Measurements from ENCODE around the gene RAP2C.

RAP2C gene

DNA sequence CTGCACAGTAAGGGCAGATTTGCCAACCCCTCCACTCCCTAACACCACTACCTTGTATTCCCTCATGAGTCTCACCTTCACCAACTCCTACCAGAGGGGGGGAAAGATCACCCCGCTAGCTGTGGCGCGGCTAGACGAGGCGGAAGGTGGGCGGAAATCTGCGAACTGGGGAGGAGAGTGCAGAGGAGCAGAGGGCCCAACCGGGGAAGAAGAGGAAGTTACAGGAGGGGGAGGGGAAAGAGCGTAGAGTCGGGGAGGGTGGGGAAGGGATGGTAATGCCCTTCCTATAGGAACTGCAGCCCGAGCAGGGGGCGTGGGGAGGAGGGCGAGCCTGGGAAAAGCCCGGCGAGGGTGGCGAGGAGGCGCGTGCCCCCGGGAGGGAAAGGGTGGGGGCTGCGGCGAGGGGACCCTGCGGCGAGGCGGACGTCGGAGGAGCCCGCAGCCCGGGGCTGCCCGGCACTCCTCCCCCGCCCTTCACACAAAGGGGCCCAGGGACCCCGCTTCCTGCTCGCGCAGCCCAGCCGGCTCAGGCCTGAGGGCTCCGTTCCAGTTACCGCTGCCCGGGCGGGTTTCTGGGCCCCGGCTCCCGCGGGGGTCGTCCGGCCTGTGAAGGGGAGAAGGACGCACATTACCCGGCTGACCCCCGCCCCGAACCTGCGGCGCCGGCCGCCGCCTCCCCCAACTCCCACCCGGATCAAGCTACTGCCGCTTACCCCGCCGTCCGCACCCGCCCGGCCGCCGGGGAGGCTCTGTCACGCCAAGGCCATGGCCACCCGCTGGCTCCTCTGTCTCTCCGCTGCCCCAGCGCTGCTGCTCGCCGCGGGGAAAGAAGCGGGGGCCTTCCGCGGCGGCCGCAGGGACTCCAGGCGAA lies 1.8 kb downstream of the RAP2C start (continued):
- TF ChIP-seq KLF1 (tag by site-specific recombination; IDR thresholded peaks at IDR 0.05): peak; percentile 29; the same call in 1 of the 2 replicates
- no peak for TF ChIP-seq REPIN1 (tag by site-specific recombination; IDR thresholded peaks at IDR 0.05; ENCODE audit: low read depth)
- TF ChIP-seq TRIM28 (IDR thresholded peaks at IDR 0.05; ENCODE audit: borderline replicate concordance, low read length): no peak
- TF ChIP-seq TCF7L2 (IDR thresholded peaks at IDR 0.05; ENCODE audit: borderline replicate concordance, low read depth, low read length): no peak
- TF ChIP-seq, protein P1, sequence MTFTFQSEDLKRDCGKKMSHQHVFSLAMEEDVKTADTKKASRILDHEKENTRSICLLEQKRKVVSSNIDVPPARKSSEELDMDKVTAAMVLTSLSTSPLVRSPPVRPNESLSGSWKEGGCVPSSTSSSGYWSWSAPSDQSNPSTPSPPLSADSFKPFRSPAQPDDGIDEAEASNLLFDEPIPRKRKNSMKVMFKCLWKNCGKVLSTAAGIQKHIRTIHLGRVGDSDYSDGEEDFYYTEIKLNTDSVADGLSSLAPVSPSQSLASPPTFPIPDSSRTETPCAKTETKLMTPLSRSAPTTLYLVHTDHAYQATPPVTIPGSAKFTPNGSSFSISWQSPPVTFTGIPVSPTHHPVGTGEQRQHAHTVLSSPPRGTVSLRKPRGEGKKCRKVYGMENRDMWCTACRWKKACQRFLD (tag by site-specific recombination; IDR thresholded peaks at IDR 0.05): no peak
- peak; percentile 82 for TF ChIP-seq IKZF3 (tag by site-specific recombination; IDR thresholded peaks at IDR 0.05)
- TF ChIP-seq, protein P2, sequence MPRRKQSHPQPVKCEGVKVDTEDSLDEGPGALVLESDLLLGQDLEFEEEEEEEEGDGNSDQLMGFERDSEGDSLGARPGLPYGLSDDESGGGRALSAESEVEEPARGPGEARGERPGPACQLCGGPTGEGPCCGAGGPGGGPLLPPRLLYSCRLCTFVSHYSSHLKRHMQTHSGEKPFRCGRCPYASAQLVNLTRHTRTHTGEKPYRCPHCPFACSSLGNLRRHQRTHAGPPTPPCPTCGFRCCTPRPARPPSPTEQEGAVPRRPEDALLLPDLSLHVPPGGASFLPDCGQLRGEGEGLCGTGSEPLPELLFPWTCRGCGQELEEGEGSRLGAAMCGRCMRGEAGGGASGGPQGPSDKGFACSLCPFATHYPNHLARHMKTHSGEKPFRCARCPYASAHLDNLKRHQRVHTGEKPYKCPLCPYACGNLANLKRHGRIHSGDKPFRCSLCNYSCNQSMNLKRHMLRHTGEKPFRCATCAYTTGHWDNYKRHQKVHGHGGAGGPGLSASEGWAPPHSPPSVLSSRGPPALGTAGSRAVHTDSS (tag by site-specific recombination; IDR thresholded peaks at IDR 0.05): no peak
- TF ChIP-seq BCL11B (tag by site-specific recombination; IDR thresholded peaks at IDR 0.05; ENCODE audit: low read depth): no peak
- TF ChIP-seq ZNF138 (tag by site-specific recombination; IDR thresholded peaks at IDR 0.05; ENCODE audit: borderline replicate concordance): no peak
- TF ChIP-seq ZNF596 (tag by site-specific recombination; IDR thresholded peaks at IDR 0.05): no peak
- peak; percentile 50; the same call in 1 of the 2 replicates for TF ChIP-seq ZNF76 (tag by site-specific recombination; IDR thresholded peaks at IDR 0.05; ENCODE audit: borderline replicate concordance, low read depth)
- TF ChIP-seq ZNF366 (tag by site-specific recombination; conservative IDR thresholded peaks at IDR 0.05): peak; percentile 82
- peak; percentile 88 for TF ChIP-seq SP2 (tag by site-specific recombination; IDR thresholded peaks at IDR 0.05)
- TF ChIP-seq SP7 (tag by site-specific recombination; IDR thresholded peaks at IDR 0.05): no peak
- TF ChIP-seq, protein P3, sequence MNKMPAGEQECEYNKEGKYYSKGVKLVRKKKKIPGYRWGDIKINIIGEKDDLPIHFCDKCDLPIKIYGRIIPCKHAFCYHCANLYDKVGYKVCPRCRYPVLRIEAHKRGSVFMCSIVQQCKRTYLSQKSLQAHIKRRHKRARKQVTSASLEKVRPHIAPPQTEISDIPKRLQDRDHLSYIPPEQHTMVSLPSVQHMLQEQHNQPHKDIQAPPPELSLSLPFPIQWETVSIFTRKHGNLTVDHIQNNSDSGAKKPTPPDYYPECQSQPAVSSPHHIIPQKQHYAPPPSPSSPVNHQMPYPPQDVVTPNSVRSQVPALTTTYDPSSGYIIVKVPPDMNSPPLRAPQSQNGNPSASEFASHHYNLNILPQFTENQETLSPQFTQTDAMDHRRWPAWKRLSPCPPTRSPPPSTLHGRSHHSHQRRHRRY (tag by site-specific recombination; IDR thresholded peaks at IDR 0.05): no peak
- no peak for TF ChIP-seq ZNF174 (tag by site-specific recombination; IDR thresholded peaks at IDR 0.05)
- no peak for TF ChIP-seq ZNF292 (tag by site-specific recombination; IDR thresholded peaks at IDR 0.05; ENCODE audit: borderline replicate concordance, low read depth)
- TF ChIP-seq, protein P4, sequence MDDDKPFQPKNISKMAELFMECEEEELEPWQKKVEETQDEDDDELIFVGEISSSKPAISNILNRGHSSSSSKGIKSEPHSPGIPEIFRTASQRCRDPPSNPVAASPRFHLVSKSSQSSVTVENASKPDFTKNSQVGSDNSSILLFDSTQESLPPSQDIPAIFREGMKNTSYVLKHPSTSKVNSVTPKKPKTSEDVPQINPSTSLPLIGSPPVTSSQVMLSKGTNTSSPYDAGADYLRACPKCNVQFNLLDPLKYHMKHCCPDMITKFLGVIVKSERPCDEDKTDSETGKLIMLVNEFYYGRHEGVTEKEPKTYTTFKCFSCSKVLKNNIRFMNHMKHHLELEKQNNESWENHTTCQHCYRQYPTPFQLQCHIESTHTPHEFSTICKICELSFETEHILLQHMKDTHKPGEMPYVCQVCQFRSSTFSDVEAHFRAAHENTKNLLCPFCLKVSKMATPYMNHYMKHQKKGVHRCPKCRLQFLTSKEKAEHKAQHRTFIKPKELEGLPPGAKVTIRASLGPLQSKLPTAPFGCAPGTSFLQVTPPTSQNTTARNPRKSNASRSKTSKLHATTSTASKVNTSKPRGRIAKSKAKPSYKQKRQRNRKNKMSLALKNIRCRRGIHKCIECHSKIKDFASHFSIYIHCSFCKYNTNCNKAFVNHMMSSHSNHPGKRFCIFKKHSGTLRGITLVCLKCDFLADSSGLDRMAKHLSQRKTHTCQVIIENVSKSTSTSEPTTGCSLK (tag by site-specific recombination; IDR thresholded peaks at IDR 0.05): no peak
- TF ChIP-seq, protein P5, sequence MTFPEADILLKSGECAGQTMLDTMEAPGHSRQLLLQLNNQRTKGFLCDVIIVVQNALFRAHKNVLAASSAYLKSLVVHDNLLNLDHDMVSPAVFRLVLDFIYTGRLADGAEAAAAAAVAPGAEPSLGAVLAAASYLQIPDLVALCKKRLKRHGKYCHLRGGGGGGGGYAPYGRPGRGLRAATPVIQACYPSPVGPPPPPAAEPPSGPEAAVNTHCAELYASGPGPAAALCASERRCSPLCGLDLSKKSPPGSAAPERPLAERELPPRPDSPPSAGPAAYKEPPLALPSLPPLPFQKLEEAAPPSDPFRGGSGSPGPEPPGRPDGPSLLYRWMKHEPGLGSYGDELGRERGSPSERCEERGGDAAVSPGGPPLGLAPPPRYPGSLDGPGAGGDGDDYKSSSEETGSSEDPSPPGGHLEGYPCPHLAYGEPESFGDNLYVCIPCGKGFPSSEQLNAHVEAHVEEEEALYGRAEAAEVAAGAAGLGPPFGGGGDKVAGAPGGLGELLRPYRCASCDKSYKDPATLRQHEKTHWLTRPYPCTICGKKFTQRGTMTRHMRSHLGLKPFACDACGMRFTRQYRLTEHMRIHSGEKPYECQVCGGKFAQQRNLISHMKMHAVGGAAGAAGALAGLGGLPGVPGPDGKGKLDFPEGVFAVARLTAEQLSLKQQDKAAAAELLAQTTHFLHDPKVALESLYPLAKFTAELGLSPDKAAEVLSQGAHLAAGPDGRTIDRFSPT (tag by site-specific recombination; IDR thresholded peaks at IDR 0.05): peak; percentile 83
- TF ChIP-seq ZNF654 (tag by site-specific recombination; IDR thresholded peaks at IDR 0.05; ENCODE audit: low read depth): no peak
- TF ChIP-seq ZNF23 (tag by site-specific recombination; IDR thresholded peaks at IDR 0.05; ENCODE audit: borderline replicate concordance): no peak
- no peak for TF ChIP-seq ZNF132 (tag by site-specific recombination; IDR thresholded peaks at IDR 0.05; ENCODE audit: borderline replicate concordance)
- 0 out of 2 replicates have a peak, but pooled peaks have one; percentile 4 for TF ChIP-seq ZNF16 (tag by site-specific recombination; IDR thresholded peaks at IDR 0.05; ENCODE audit: low read depth)
- no peak for TF ChIP-seq MYNN (tag by site-specific recombination; IDR thresholded peaks at IDR 0.05; ENCODE audit: borderline replicate concordance)
- TF ChIP-seq KLF10 (tag by site-specific recombination; IDR thresholded peaks at IDR 0.05): no peak
- no peak for TF ChIP-seq ZNF792 (tag by site-specific recombination; IDR thresholded peaks at IDR 0.05)
- no peak for TF ChIP-seq ZNF530 (tag by site-specific recombination; IDR thresholded peaks at IDR 0.05; ENCODE audit: low read depth)
- TF ChIP-seq ZNF239 (tag by site-specific recombination; IDR thresholded peaks at IDR 0.05): no peak
- TF ChIP-seq, protein P6, sequence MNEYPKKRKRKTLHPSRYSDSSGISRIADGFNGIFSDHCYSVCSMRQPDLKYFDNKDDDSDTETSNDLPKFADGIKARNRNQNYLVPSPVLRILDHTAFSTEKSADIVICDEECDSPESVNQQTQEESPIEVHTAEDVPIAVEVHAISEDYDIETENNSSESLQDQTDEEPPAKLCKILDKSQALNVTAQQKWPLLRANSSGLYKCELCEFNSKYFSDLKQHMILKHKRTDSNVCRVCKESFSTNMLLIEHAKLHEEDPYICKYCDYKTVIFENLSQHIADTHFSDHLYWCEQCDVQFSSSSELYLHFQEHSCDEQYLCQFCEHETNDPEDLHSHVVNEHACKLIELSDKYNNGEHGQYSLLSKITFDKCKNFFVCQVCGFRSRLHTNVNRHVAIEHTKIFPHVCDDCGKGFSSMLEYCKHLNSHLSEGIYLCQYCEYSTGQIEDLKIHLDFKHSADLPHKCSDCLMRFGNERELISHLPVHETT (tag by site-specific recombination; IDR thresholded peaks at IDR 0.05): no peak
- no peak for TF ChIP-seq YY1 (tag by site-specific recombination; IDR thresholded peaks at IDR 0.05)
- no peak for TF ChIP-seq ZFP37 (tag by site-specific recombination; IDR thresholded peaks at IDR 0.05)

Data from HEK293 (cell line).